Prostate gland (tissue), 2 donors: Measurements from ENCODE around the gene TIMMDC1.

Experiments
- POLR2AphosphoS5 ChIP-seq: sonication (generic); formaldehyde crosslinking; IDR thresholded peaks from one replicate; pipeline ENCODE4 v1.6.1; 2017; ENCODE audit warnings: antibody characterized with exemption
- TF ChIP-seq, protein P1 (sequence below), 4 experiments: fragments of 200-600 bp in 2 of 4; fragments of 450-650 bp in 2 of 4; sonication (generic) in 2 of 4; IDR thresholded peaks; 1 replicate in 3 of 4; 2 replicates in 1 of 4; pipeline ENCODE4 v1.5.1; 2016 to 2019; ENCODE audit warnings: antibody characterized with exemption in 4 of 4, mild to moderate bottlenecking in 2 of 4, moderate library complexity in 2 of 4

DNA sequence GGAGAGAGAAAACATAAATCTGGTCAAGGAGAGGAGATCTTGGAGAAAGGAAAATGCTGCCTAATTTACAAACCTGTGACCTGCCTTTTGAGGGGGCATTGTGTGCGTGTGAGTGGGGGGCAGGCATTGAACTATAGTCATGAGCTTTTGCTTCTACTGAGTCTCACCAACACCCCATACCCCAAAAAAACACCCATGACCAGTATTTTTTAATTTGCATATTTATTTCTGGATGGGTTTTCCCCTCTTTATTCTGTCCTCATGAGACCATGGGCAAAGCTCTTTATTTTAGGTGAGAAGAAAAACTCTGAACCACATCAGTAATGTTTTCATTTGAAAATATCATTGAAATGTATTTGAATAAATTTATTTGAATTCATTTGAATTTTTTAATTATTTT is 40.4 kb downstream of the TIMMDC1 start:
- no peak for TF ChIP-seq POLR2AphosphoS5
- TF ChIP-seq, protein P1, sequence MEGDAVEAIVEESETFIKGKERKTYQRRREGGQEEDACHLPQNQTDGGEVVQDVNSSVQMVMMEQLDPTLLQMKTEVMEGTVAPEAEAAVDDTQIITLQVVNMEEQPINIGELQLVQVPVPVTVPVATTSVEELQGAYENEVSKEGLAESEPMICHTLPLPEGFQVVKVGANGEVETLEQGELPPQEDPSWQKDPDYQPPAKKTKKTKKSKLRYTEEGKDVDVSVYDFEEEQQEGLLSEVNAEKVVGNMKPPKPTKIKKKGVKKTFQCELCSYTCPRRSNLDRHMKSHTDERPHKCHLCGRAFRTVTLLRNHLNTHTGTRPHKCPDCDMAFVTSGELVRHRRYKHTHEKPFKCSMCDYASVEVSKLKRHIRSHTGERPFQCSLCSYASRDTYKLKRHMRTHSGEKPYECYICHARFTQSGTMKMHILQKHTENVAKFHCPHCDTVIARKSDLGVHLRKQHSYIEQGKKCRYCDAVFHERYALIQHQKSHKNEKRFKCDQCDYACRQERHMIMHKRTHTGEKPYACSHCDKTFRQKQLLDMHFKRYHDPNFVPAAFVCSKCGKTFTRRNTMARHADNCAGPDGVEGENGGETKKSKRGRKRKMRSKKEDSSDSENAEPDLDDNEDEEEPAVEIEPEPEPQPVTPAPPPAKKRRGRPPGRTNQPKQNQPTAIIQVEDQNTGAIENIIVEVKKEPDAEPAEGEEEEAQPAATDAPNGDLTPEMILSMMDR (IDR thresholded peaks at IDR 0.05): no peak
